CD4-positive, alpha-beta T cell treated with Interleukin-17A for 1 hour (primary cell): Measurements from ENCODE around the gene PRAF2.

ENCODE experiments used
- DNase-seq: peaks from one replicate; pipeline ENCODE4 v3.0.0-alpha.2; 2020

Gene PRAF2

GRCh38 chrX:49041744-49042580 is 31.8 kb downstream of the PRAF2 start:
- peak; percentile 24 for DNase-seq

- no peak for DNase-seq
Measured at GRCh38 chrX:49040376-49040955, 33.3 kb downstream of the PRAF2 start.

GRCh38 chrX:49039598-49040375 is 34.0 kb downstream of the PRAF2 start:
- peak; percentile 62 for DNase-seq

DNA sequence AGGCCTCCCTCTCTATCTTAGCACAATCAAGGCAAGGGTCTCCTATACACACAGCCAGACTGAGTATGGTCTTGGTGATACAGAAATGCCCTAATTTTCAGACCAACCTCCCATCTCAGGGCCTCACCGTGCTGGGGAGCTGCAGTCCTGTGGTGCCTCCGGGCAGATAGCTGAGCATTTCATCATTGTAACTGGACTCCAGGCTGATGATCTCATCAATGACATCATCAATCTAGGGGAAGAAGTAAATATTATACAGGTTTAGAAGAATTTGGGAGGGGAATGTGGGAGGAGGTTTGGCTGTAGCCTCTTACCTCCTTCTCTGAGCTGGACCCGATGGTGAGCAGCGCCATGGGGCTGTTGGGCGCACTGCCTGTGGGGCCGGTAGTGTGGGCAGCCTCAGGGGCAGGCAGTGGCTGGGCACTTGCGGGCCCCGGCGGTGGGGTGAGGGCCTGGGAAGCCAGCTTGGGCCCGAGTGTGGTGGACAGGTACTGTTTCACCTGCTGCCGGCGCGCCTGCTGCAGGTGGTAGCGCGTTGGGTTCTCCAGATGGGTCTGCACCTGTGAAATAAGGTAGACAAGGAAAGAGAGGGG is 35.8 kb downstream of the PRAF2 start:
- DNase-seq, result no peak

DNA sequence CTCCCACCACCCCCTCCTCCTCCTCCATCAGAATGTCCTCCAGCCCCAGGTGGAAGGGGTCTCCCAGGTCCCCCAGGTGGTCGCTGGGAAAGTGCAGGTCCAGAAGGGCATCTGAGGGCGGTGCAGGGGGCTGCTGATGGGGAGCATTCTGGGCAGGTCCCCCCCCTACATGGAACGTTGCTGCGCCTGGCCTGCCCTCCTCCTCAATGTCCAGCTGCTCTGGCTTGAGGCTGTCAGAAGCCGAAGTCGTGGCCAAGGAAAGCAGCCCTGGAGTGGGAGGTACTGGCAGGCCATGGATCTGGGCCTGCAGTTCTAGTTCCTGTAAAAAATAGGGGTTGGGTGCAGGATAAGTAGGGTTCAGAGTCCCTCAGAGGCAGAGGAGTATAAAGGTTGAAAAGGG is 43.5 kb downstream of the PRAF2 start:
- DNase-seq, result no peak

GRCh38 chrX:49029876-49030275 is 43.9 kb downstream of the PRAF2 start:
- no peak for DNase-seq
